Gastroesophageal sphincter (tissue), 4 donors: ENCODE results near the gene RNF213. TPM values are rescaled to one million over a fixed set of nuclear protein-coding genes. Genes with fewer than 3 reads are reported as not detected.

Experiments used
- ATAC-seq: fragments of 150-250 bp; one replicate; pipeline ENCODE4 v1.9.1; 2016; ENCODE audit warnings: mild to moderate bottlenecking, moderate library complexity
- H3K27ac ChIP-seq, 4 donors: fragments of 200-600 bp; sonication (generic) in 3 of 4; 1 replicate in 3 of 4; 2 replicates in 1 of 4; pipeline ENCODE4 v1.5.1; 2016 to 2019
- H3K27me3 ChIP-seq: fragments of 200-600 bp; sonication (generic); one replicate; pipeline ENCODE4 v1.5.1; 2019
- H3K36me3 ChIP-seq, 2 donors: fragments of 200-600 bp; sonication (generic); one replicate each; pipeline ENCODE4 v1.5.1; 2019; ENCODE audit warnings: control low read depth in 1 of 2
- H3K4me1 ChIP-seq, 3 donors: fragments of 200-600 bp; sonication (generic); 1 replicate in 2 of 3; 2 replicates in 1 of 3; pipeline ENCODE4 v1.5.1; 2016 to 2019; ENCODE audit warnings: control low read depth in 2 of 3
- H3K4me3 ChIP-seq, 2 donors: fragments of 200-600 bp; sonication (generic); one replicate each; pipeline ENCODE4 v1.5.1; 2019; ENCODE audit warnings: mild to moderate bottlenecking in 1 of 2, moderate library complexity in 1 of 2
- H3K9me3 ChIP-seq, 3 donors: fragments of 200-600 bp; sonication (generic); one replicate each; pipeline ENCODE4 v1.5.1; 2017 to 2019; ENCODE audit warnings: control low read depth in 2 of 3
- EP300 ChIP-seq: sonication (generic); formaldehyde crosslinking; IDR thresholded peaks from one replicate; pipeline ENCODE4 v1.6.1; 2017; ENCODE audit warnings: antibody characterized with exemption, mild to moderate bottlenecking
- POLR2A ChIP-seq, 2 donors: fragments of 450-650 bp; IDR thresholded peaks; one replicate each; pipeline ENCODE4 v1.6.1; 2017; ENCODE audit warnings: antibody characterized with exemption in 2 of 2, mild to moderate bottlenecking in 2 of 2, moderate library complexity in 1 of 2
- POLR2AphosphoS5 ChIP-seq: sonication (generic); formaldehyde crosslinking; IDR thresholded peaks from one replicate; pipeline ENCODE4 v1.6.1; 2017; ENCODE audit warnings: antibody characterized with exemption
- WGBS, 2 donors: methylation state at CpG; one replicate each; pipeline ENCODE4 v1.1.5; 2018; ENCODE audit warnings: low coverage in 1 of 2; 5-methylcytosine and 5-hydroxymethylcytosine counted together
- total RNA-seq, 4 donors: library from RNA; depleted of rRNA; stranded (reverse); fragments of >200 nt; gene quantifications; one replicate each; pipeline ENCODE4 v1.1.0, GENCODE V29; 2016
- TF ChIP-seq, protein P1 (sequence below), 4 experiments: fragments of 200-600 bp in 2 of 4; fragments of 450-650 bp in 2 of 4; sonication (generic) in 1 of 4; IDR thresholded peaks; one replicate each; pipeline ENCODE4 v1.5.1; 2017 to 2019; ENCODE audit warnings: antibody characterized with exemption in 4 of 4, mild to moderate bottlenecking in 2 of 4, moderate library complexity in 2 of 4

RNF213 gene
- total RNA-seq, 4 donors from 2014 or later = 59.2 to 87.6 (median 67.8) TPM

- TF ChIP-seq POLR2AphosphoS5 = no peak
- TF ChIP-seq EP300 = no peak
- TF ChIP-seq POLR2A (IDR thresholded peaks at IDR 0.05) = no peak
- TF ChIP-seq, protein P1, sequence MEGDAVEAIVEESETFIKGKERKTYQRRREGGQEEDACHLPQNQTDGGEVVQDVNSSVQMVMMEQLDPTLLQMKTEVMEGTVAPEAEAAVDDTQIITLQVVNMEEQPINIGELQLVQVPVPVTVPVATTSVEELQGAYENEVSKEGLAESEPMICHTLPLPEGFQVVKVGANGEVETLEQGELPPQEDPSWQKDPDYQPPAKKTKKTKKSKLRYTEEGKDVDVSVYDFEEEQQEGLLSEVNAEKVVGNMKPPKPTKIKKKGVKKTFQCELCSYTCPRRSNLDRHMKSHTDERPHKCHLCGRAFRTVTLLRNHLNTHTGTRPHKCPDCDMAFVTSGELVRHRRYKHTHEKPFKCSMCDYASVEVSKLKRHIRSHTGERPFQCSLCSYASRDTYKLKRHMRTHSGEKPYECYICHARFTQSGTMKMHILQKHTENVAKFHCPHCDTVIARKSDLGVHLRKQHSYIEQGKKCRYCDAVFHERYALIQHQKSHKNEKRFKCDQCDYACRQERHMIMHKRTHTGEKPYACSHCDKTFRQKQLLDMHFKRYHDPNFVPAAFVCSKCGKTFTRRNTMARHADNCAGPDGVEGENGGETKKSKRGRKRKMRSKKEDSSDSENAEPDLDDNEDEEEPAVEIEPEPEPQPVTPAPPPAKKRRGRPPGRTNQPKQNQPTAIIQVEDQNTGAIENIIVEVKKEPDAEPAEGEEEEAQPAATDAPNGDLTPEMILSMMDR (IDR thresholded peaks at IDR 0.05) = no peak
- Histone ChIP-seq H3K9me3 (no peaks in the 10 kb centered on the region), H3K4me3 (no peak overlapping the region), H3K36me3 (peaks cover 0 to 31% of the 10 kb centered on the region in 2 donors), H3K27me3 (no peaks in the 10 kb centered on the region), H3K27ac (no peak overlapping the region), H3K4me1 (peaks cover 0 to 20% (median 0%) of the 10 kb centered on the region in 3 donors)
- 40% methylated on average over 1 of the region's 13 CpGs; no CpG with 5 or more reads in 1 of the 2 donors for WGBS, 2 donors
- ATAC-seq = no peak
Observed at GRCh38 chr17:80423536-80424225, 163.0 kb downstream of the RNF213 start.

GRCh38 chr17:80424261-80424660 is 163.6 kb downstream of the RNF213 start:
- Histone ChIP-seq H3K4me3 (no peak overlapping the region), H3K27ac (no peak overlapping the region), H3K36me3 (peaks cover 0 to 35% of the 10 kb centered on the region in 2 donors), H3K9me3 (no peaks in the 10 kb centered on the region), H3K4me1 (peaks cover 0 to 20% (median 0%) of the 10 kb centered on the region in 3 donors), H3K27me3 (no peaks in the 10 kb centered on the region)
- WGBS, 2 donors = 84% methylated on average over 4 of the region's 8 CpGs; no CpG with 5 or more reads in 1 of the 2 donors
- TF ChIP-seq POLR2A (IDR thresholded peaks at IDR 0.05) (no peak), EP300 (no peak), POLR2AphosphoS5 (no peak)
- TF ChIP-seq, protein P1 (IDR thresholded peaks at IDR 0.05) = no peak
- ATAC-seq = no peak

DNA sequence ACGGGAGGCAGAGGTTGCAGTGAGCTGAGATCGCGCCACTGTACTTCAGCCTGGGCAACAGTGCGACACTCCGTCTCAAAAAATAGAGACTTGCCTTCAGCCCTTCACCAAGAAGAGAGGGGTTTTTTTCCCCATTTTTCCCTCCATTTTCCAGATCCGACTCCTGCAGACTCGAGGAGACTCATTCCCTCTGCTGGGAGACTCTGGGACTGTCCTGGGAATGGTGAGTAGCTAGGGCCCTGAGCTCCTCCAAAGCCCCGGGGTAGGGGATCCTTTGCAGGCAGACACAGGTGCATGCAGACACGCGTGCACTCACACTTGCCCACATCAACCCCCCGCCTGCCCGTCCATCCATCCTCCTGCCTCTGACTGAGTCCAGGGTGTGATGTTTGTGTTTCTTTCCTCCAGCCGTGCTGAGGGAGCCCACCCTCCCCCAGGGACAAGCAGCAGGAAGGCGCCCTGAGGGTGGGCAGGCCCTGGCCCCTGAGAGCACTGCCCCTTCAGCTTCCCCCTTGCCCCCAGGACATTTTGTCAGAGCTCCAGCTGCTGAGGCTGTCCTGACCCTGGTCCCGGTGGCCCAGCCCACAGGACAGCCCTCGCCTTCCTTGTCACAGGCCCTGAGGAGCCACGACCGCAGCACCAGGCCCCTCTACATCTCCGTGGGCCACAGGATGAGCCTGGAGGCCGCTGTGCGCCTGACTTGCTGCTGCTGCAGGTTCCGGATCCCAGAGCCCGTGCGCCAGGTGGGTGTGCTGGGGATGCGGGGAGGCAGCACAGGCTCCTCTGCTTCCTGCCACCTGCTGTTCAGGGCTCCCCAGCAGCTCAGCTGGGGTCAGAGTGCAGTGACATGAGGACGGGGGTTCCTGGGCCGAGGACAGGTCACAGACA is 164.5 kb downstream of the RNF213 start:
- no peak for ATAC-seq
- no peak overlapping the region for H3K4me3 ChIP-seq
- H3K27ac ChIP-seq = no peak overlapping the region
- H3K9me3 ChIP-seq = no peaks in the 10 kb centered on the region
- H3K36me3 ChIP-seq = peaks cover 0 to 35% of the 10 kb centered on the region in 2 donors
- peaks cover 0 to 20% (median 0%) of the 10 kb centered on the region in 3 donors for H3K4me1 ChIP-seq
- H3K27me3 ChIP-seq = no peaks in the 10 kb centered on the region
- 55 to 69% methylated on average over 7 to 9 of the region's 27 CpGs for WGBS, 2 donors
- TF ChIP-seq, protein P1 (IDR thresholded peaks at IDR 0.05) = no peak
- TF ChIP-seq POLR2AphosphoS5 (no peak), EP300 (no peak), POLR2A (IDR thresholded peaks at IDR 0.05) (no peak)

DNA sequence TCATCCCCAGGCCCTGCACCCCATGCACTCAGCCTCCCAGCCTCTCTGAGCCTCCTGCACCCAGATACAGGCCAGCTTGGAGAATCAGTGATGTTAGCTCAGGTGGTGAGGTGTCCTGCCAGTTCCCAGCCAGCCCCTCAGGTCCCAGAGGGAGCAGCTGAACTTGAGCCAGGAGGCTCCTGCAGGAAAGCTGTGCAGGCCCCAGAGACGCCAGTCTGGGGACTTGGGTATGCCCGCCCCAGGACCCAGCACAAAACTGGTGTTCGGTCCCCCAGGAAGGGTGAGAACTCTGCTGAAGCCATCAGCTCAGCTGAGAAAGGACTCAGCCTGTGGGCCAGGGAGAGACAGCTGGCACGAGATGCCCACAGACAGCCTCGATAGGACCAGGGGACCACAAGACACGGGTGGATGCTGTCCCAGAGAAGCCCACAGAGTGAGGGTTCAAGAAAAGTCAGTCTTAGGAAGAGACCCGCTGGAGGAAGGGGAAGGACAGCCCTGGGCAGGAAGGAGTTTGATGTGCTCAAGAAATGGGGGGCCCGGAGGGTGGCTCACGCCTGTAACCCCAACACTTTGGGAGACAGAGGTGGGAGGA is 165.3 kb downstream of the RNF213 start:
- H3K36me3 ChIP-seq = peaks cover 0 to 35% of the 10 kb centered on the region in 2 donors
- H3K4me3 ChIP-seq = no peak overlapping the region
- 75% methylated on average over 5 of the region's 9 CpGs; no CpG with 5 or more reads in 1 of the 2 donors for WGBS, 2 donors
- H3K27me3 ChIP-seq = no peaks in the 10 kb centered on the region
- TF ChIP-seq EP300 (no peak), POLR2A (IDR thresholded peaks at IDR 0.05) (no peak), POLR2AphosphoS5 (no peak)
- TF ChIP-seq, protein P1 (IDR thresholded peaks at IDR 0.05) = no peak
- no peaks in the 10 kb centered on the region for H3K9me3 ChIP-seq
- H3K27ac ChIP-seq = no peak overlapping the region
- ATAC-seq = no peak
- H3K4me1 ChIP-seq = peaks cover 0 to 20% (median 0%) of the 10 kb centered on the region in 3 donors
